ENCODE data around the gene ATP6V1A.

GRCh38 chr3:113736548-113737089 is 10.2 kb upstream of the ATP6V1A start:
- TF ChIP-seq CTCF (IDR thresholded peaks at IDR 0.05; ENCODE audit: low read depth, low read length, poor library complexity, severe bottlenecking), result peak; percentile 67
- TF ChIP-seq EZH2phosphoT487 (IDR thresholded peaks at IDR 0.05; ENCODE audit: borderline replicate concordance, low read length), result no peak
